ENCODE data around the gene MYH7. TPM values are rescaled to one million over a fixed set of nuclear protein-coding genes. Genes with fewer than 3 reads are reported as not detected.

The MYH7 gene
- not detected for total RNA-seq
- polyA plus RNA-seq, result not detected

GRCh38 chr14:23435543-23436326, at the start of gene MYH7:
TSS of gene MYH7 (minus strand) at chr14:23435660. CDS start at chr14:23433732, 1,928 bp downstream.
- Mint-ChIP-seq H3K27ac (peak within 1 kb of the TSS in 1 of 3 donors; percentile 27), H3K4me1 (peaks cover 0 to 11% (median 0%) of the 10 kb centered on the region in 4 donors), H3K9me3 (peaks cover 0 to 2% (median 0%) of the 10 kb centered on the region in 7 donors), H3K27me3 (peaks cover 8% of the 10 kb centered on the region), H3K4me3 (no peak within 1 kb of the TSS), H3K36me3 (no peaks in the 10 kb centered on the region)
- ATAC-seq (ENCODE audit: low read depth in 2 of 2), result no peak
- Histone ChIP-seq H3K27me3 (ENCODE audit: control insufficient read depth, insufficient read depth, low read length) (no peaks in the 10 kb centered on the region), H3K4me1 (ENCODE audit: control insufficient read depth, insufficient read depth, low read length, poor library complexity, severe bottlenecking) (no peaks in the 10 kb centered on the region), H3K9me3 (ENCODE audit: control insufficient read depth in 2 of 2, low read length in 2 of 2) (no peaks in the 10 kb centered on the region), H3K27ac (ENCODE audit: insufficient read depth, low read length, poor library complexity, severe bottlenecking) (no peak within 1 kb of the TSS), H3K36me3 (ENCODE audit: control insufficient read depth, insufficient read depth, low read length) (no peaks in the 10 kb centered on the region), H3K4me3 (ENCODE audit: low read depth, low read length) (no peak within 1 kb of the TSS)
- no peak for DNase-seq

- Mint-ChIP-seq H3K4me1 (peaks cover 3 to 9% (median 6%) of the 10 kb centered on the region in 4 donors), H3K27me3 (no peaks in the 10 kb centered on the region), H3K4me3 (no peak overlapping the region), H3K27ac (no peak overlapping the region), H3K36me3 (peaks cover 25% of the 10 kb centered on the region), H3K9me3 (no peaks in the 10 kb centered on the region)
- Histone ChIP-seq H3K4me3 (ENCODE audit: low read depth, low read length) (no peak overlapping the region), H3K27ac (ENCODE audit: insufficient read depth, low read length, poor library complexity, severe bottlenecking) (no peak overlapping the region), H3K9me3 (ENCODE audit: control insufficient read depth in 2 of 2, low read length in 2 of 2) (no peaks in the 10 kb centered on the region), H3K4me1 (ENCODE audit: control insufficient read depth, insufficient read depth, low read length, poor library complexity, severe bottlenecking) (no peaks in the 10 kb centered on the region), H3K36me3 (ENCODE audit: control insufficient read depth, insufficient read depth, low read length) (peaks cover 36% of the 10 kb centered on the region), H3K27me3 (ENCODE audit: control insufficient read depth, insufficient read depth, low read length) (no peaks in the 10 kb centered on the region)
- ATAC-seq (ENCODE audit: low read depth in 2 of 2) (no peak), DNase-seq (peak in 1 of 3 donors; percentile 15)
These were observed 47.9 kb upstream of the MYH7 start for GRCh38 chr14:23483236-23483854.

- peaks cover 21% of the 10 kb centered on the region for H3K36me3 Mint-ChIP-seq
These were observed 47.3 kb upstream of the MYH7 start for GRCh38 chr14:23482823-23483148.

DNA sequence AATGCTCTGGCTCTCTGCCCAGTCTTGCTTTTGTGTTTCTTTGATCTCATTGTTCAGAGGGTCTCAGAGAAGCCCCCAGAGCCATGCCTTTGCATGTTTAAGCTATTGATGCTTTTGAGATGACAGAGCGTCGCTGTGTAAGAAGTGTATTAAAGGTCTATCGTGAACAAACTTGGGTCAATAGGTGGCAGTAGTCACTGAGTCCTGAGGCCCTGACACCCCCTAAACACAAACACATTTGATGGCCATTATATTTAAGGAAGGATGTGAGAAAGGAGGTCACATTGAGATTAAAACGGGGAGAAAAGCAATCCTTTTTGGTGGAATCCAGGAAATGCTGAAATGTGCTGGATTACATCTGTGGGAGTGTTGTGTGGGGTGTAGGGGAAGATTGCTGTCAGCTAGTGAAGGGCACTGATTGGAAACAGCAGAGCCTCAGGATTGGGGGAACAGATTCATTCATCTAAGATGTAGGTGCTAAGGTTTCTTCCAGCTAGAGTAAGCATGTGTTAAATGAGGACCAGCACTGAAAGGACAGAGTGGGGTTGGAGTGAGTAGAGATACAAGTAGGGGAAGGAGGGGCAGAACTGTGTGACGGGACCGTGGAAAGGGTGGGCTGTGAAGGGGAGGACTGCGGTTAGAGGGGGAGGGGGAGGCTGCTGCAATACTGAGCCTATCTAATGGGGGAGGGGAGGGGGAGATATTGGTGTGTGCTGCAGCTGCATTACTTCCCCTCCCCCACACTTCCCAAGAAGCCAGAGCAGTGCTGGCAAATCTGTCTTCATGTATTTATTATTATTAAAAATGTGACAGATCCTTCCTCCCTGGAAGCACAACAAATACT, 46.7 kb upstream of the MYH7 start:
- H3K36me3 Mint-ChIP-seq, result peaks cover 23% of the 10 kb centered on the region
- no peaks in the 10 kb centered on the region for H3K9me3 Mint-ChIP-seq
- Histone ChIP-seq H3K36me3 (ENCODE audit: control insufficient read depth, insufficient read depth, low read length) (peaks cover 45% of the 10 kb centered on the region), H3K4me1 (ENCODE audit: control insufficient read depth, insufficient read depth, low read length, poor library complexity, severe bottlenecking) (peaks cover 5% of the 10 kb centered on the region), H3K27me3 (ENCODE audit: control insufficient read depth, insufficient read depth, low read length) (no peaks in the 10 kb centered on the region), H3K4me3 (ENCODE audit: low read depth, low read length) (no peak overlapping the region), H3K27ac (ENCODE audit: insufficient read depth, low read length, poor library complexity, severe bottlenecking) (no peak overlapping the region), H3K9me3 (ENCODE audit: control insufficient read depth in 2 of 2, low read length in 2 of 2) (no peaks in the 10 kb centered on the region)
- H3K27ac Mint-ChIP-seq, result peak overlapping the region in 1 of 3 donors; percentile 62
- DNase-seq (no peak), ATAC-seq (ENCODE audit: low read depth in 2 of 2) (no peak)
- H3K27me3 Mint-ChIP-seq, result no peaks in the 10 kb centered on the region
- H3K4me3 Mint-ChIP-seq, result no peak overlapping the region
- peaks cover 5 to 12% (median 10%) of the 10 kb centered on the region in 4 donors for H3K4me1 Mint-ChIP-seq

More at GRCh38 chr14:23482823-23483148, 47.3 kb upstream of the MYH7 start:
- Histone ChIP-seq H3K4me3 (ENCODE audit: low read depth, low read length) (no peak overlapping the region), H3K27ac (ENCODE audit: insufficient read depth, low read length, poor library complexity, severe bottlenecking) (no peak overlapping the region), H3K36me3 (ENCODE audit: control insufficient read depth, insufficient read depth, low read length) (peaks cover 39% of the 10 kb centered on the region), H3K4me1 (ENCODE audit: control insufficient read depth, insufficient read depth, low read length, poor library complexity, severe bottlenecking) (peaks cover 4% of the 10 kb centered on the region), H3K27me3 (ENCODE audit: control insufficient read depth, insufficient read depth, low read length) (no peaks in the 10 kb centered on the region), H3K9me3 (ENCODE audit: control insufficient read depth in 2 of 2, low read length in 2 of 2) (no peaks in the 10 kb centered on the region)
- Mint-ChIP-seq H3K27me3 (no peaks in the 10 kb centered on the region), H3K9me3 (no peaks in the 10 kb centered on the region), H3K27ac (no peak overlapping the region), H3K4me3 (no peak overlapping the region), H3K4me1 (peaks cover 5 to 10% (median 9%) of the 10 kb centered on the region in 4 donors)
- DNase-seq (no peak), ATAC-seq (ENCODE audit: low read depth in 2 of 2) (no peak)

DNA sequence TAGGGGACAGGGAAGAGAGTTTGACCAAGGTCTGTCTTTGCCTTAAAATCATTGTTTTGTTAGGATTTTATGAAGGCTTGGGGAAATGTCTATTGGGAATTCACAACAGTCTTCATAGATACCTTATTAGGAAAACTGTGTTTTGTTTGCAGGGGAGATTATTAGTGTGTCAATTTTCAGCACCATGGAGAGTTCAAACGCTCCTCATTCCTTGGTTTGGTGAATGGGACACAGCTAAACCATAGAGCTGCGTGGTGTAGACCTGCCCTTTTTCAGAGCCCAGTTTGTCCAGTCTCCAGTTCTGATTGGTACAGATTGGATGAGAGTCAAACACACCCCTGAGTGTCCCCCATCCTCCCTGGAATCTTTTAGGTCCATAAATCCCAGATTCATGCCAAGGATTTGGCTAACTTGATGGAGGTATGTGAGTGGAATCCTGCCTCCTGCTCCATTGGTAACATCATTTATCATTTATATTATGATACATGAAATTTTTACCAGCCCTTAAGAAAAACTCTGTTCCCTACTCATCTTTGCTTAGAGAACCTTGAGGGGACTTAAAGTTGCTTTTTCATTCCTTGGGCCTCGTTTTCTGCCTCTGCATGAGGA, 46.0 kb upstream of the MYH7 start:
- no peak overlapping the region for H3K4me3 ChIP-seq (ENCODE audit: low read depth, low read length)
- H3K27me3 Mint-ChIP-seq, result no peaks in the 10 kb centered on the region
- no peak overlapping the region for H3K27ac Mint-ChIP-seq
- peaks cover 5% of the 10 kb centered on the region for H3K4me1 ChIP-seq (ENCODE audit: control insufficient read depth, insufficient read depth, low read length, poor library complexity, severe bottlenecking)
- DNase-seq (no peak), ATAC-seq (ENCODE audit: low read depth in 2 of 2) (no peak)
- H3K9me3 ChIP-seq (ENCODE audit: control insufficient read depth in 2 of 2, low read length in 2 of 2), result no peaks in the 10 kb centered on the region
- H3K4me3 Mint-ChIP-seq, result peak overlapping the region in 1 of 4 donors; percentile 47
- peaks cover 50% of the 10 kb centered on the region for H3K36me3 ChIP-seq (ENCODE audit: control insufficient read depth, insufficient read depth, low read length)
- H3K9me3 Mint-ChIP-seq, result no peaks in the 10 kb centered on the region
- no peaks in the 10 kb centered on the region for H3K27me3 ChIP-seq (ENCODE audit: control insufficient read depth, insufficient read depth, low read length)
- peaks cover 24% of the 10 kb centered on the region for H3K36me3 Mint-ChIP-seq
- H3K4me1 Mint-ChIP-seq, result peaks cover 5 to 15% (median 11%) of the 10 kb centered on the region in 4 donors
- no peak overlapping the region for H3K27ac ChIP-seq (ENCODE audit: insufficient read depth, low read length, poor library complexity, severe bottlenecking)

DNA sequence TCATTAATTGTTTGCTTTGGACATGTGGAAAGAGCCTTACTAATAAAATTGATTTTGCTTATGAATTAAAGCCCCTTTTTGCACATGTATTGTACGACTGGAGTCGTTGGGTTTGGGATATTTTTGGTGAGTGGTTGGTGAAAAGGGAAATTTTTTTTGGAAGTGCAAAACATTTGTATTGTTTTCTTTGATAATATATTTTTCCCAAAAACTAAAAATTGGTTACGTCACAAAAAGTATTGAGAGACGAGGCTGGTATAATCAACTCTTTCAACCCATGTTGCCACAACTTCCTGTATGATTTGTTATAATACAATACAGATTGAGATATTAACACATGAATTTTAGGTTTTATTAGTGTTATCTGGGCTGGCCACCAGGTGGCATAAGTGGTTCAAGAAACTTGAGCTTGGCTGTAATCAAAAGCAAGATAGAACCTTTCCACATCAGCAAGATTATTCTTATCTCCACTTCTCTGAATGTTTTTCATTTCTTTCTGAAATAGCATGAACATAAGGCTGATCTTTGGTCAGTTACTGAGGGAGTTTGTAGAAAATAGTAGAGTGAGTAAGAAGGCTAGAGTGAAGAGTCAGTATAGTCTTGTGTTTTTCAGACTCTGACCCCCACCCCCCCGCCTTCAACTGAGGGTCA, 42.8 kb upstream of the MYH7 start:
- ATAC-seq (ENCODE audit: low read depth in 2 of 2) (peak; percentile 63 to 81), DNase-seq (peak; percentile 52 to 86 (median 79))
- H3K27ac Mint-ChIP-seq, result peak overlapping the region; percentile 1 to 50 (median 49)
- peaks cover 5% of the 10 kb centered on the region for H3K4me1 ChIP-seq (ENCODE audit: control insufficient read depth, insufficient read depth, low read length, poor library complexity, severe bottlenecking)
- peaks cover 61% of the 10 kb centered on the region for H3K36me3 ChIP-seq (ENCODE audit: control insufficient read depth, insufficient read depth, low read length)
- H3K36me3 Mint-ChIP-seq, result peaks cover 38% of the 10 kb centered on the region
- no peak overlapping the region for H3K4me3 Mint-ChIP-seq
- H3K27me3 Mint-ChIP-seq, result no peaks in the 10 kb centered on the region
- H3K4me1 Mint-ChIP-seq, result peaks cover 5 to 15% (median 11%) of the 10 kb centered on the region in 4 donors
- H3K27me3 ChIP-seq (ENCODE audit: control insufficient read depth, insufficient read depth, low read length), result no peaks in the 10 kb centered on the region
- no peaks in the 10 kb centered on the region for H3K9me3 ChIP-seq (ENCODE audit: control insufficient read depth in 2 of 2, low read length in 2 of 2)
- no peaks in the 10 kb centered on the region for H3K9me3 Mint-ChIP-seq
- H3K27ac ChIP-seq (ENCODE audit: insufficient read depth, low read length, poor library complexity, severe bottlenecking), result peak overlapping the region; percentile 49
- H3K4me3 ChIP-seq (ENCODE audit: low read depth, low read length), result no peak overlapping the region

GRCh38 chr14:23470947-23471346, 35.5 kb upstream of the MYH7 start:
- H3K4me1 Mint-ChIP-seq, result peaks cover 0 to 8% (median 5%) of the 10 kb centered on the region in 4 donors
- peaks cover 50% of the 10 kb centered on the region for H3K36me3 ChIP-seq (ENCODE audit: control insufficient read depth, insufficient read depth, low read length)
- no peaks in the 10 kb centered on the region for H3K9me3 ChIP-seq (ENCODE audit: control insufficient read depth in 2 of 2, low read length in 2 of 2)
- no peaks in the 10 kb centered on the region for H3K27me3 Mint-ChIP-seq
- no peak overlapping the region for H3K27ac ChIP-seq (ENCODE audit: insufficient read depth, low read length, poor library complexity, severe bottlenecking)
- no peak overlapping the region for H3K4me3 Mint-ChIP-seq
- ATAC-seq (ENCODE audit: low read depth in 2 of 2) (no peak), DNase-seq (no peak)
- H3K4me3 ChIP-seq (ENCODE audit: low read depth, low read length), result no peak overlapping the region
- H3K27ac Mint-ChIP-seq, result peak overlapping the region in 1 of 3 donors; percentile 27
- H3K4me1 ChIP-seq (ENCODE audit: control insufficient read depth, insufficient read depth, low read length, poor library complexity, severe bottlenecking), result peaks cover 9% of the 10 kb centered on the region
- peaks cover 19% of the 10 kb centered on the region for H3K36me3 Mint-ChIP-seq
- H3K9me3 Mint-ChIP-seq, result peaks cover 0 to 1% (median 0%) of the 10 kb centered on the region in 7 donors
- no peaks in the 10 kb centered on the region for H3K27me3 ChIP-seq (ENCODE audit: control insufficient read depth, insufficient read depth, low read length)

Data from CD4-positive, CD25-positive, alpha-beta regulatory T cell (primary cell).